Left ventricle myocardium superior (tissue), 1 donor: ENCODE results near the gene DGCR8. TPM values are rescaled to one million over a fixed set of nuclear protein-coding genes. Genes with fewer than 3 reads are reported as not detected.

Experiments
- ATAC-seq: fragments of 200-7000 bp; cut with Tn5 transposase; one replicate; pipeline ENCODE4 v1.9.1; 2020; ENCODE audit warnings: mild to moderate bottlenecking, moderate library complexity
- DNase-seq: peaks from one replicate; pipeline ENCODE4 v3.0.0-alpha.2; 2020
- intact Hi-C: fragments of 100-400 bp; cut with micrococcal nuclease; formaldehyde crosslinking; loops from one replicate; pipeline ENCODE4 v1.11.0; 2022
- long read RNA-seq: library from polyadenylated mRNA; unstranded; transcript quantifications from one replicate; pipeline ENCODE4 v2.0.0, GENCODE V29; 2021
- total RNA-seq: library from RNA; stranded (reverse); fragmentation: NEBNext Ultra II Directional; extraction: Animal tissue kit (Norgen Biotek cat#: 25700); gene quantifications from one replicate; pipeline ENCODE4 v1.2.1, GENCODE V29; 2021
- donor health status: DM: no; HTN: yes; CAD: no; lungs with severe emphysema.

The DGCR8 gene
- 17.7 TPM for total RNA-seq
- long read RNA-seq, full-length matches to known transcripts: 5 of 7 reads
- long read RNA-seq, partial matches to known transcripts: 1 of 7 reads
- long read RNA-seq, other reads (novel, unspliced or antisense): 1 of 7 reads

GRCh38 chr22:20079745-20080444 is at the start of gene DGCR8:
Gene DGCR8, plus strand, starts transcription at chr22:20080241. Its CDS starts 5,723 bp downstream, at chr22:20085964.
- ATAC-seq: peak; percentile 96
- intact Hi-C loops: no loop called here
- DNase-seq: peak; percentile 97

GRCh38 chr22:20031732-20032406 is 48.2 kb upstream of the DGCR8 start:
- intact Hi-C loops: no loop called here
- no peak for ATAC-seq
- no peak for DNase-seq

- ATAC-seq: peak; percentile 9
- DNase-seq: no peak
- intact Hi-C loops: no loop called here
Measured at GRCh38 chr22:20032407-20032991, 47.5 kb upstream of the DGCR8 start.

- intact Hi-C loops: no loop called here
- DNase-seq (peak; percentile 85), ATAC-seq (peak; percentile 83)
Measured at GRCh38 chr22:20033045-20033706, 46.9 kb upstream of the DGCR8 start.

GRCh38 chr22:20034143-20034542 is 45.9 kb upstream of the DGCR8 start:
- intact Hi-C loops: no loop called here
- no peak for ATAC-seq
- no peak for DNase-seq

- intact Hi-C loops: no loop called here
- DNase-seq (no peak), ATAC-seq (no peak)
Measured at GRCh38 chr22:20035375-20036083, 44.5 kb upstream of the DGCR8 start.

- intact Hi-C loops: no loop called here
- no peak for ATAC-seq
Measured at GRCh38 chr22:20036084-20036482, 44.0 kb upstream of the DGCR8 start.

GRCh38 chr22:20036535-20037392 is 43.3 kb upstream of the DGCR8 start:
- DNase-seq (no peak), ATAC-seq (no peak)
- intact Hi-C loops: no loop called here

More at GRCh38 chr22:20036084-20036482, 44.0 kb upstream of the DGCR8 start:
- no peak for DNase-seq

GRCh38 chr22:20037419-20037818 is 42.6 kb upstream of the DGCR8 start:
- DNase-seq (no peak), ATAC-seq (no peak)
- intact Hi-C loops: no loop called here

- DNase-seq (no peak), ATAC-seq (no peak)
- intact Hi-C loops: no loop called here
Measured at GRCh38 chr22:20038574-20038973, 41.5 kb upstream of the DGCR8 start.

- DNase-seq: no peak
- intact Hi-C loops: no loop called here
- no peak for ATAC-seq
Measured at GRCh38 chr22:20039683-20040325, 40.2 kb upstream of the DGCR8 start.

- intact Hi-C loops: no loop called here
- ATAC-seq (no peak), DNase-seq (no peak)
Measured at GRCh38 chr22:20040327-20041200, 39.5 kb upstream of the DGCR8 start.

- DNase-seq: no peak
- no peak for ATAC-seq
- intact Hi-C loops: no loop called here
Measured at GRCh38 chr22:20043057-20043996, 36.7 kb upstream of the DGCR8 start.

- ATAC-seq (no peak), DNase-seq (no peak)
- intact Hi-C loops: no loop called here
Measured at GRCh38 chr22:20043997-20044342, 36.1 kb upstream of the DGCR8 start.

GRCh38 chr22:20044495-20045151 is 35.4 kb upstream of the DGCR8 start:
- ATAC-seq (peak; percentile 56), DNase-seq (no peak)
- intact Hi-C loops: no loop called here
